SK-N-SH (cell line): ENCODE measurements around the gene TMEM94.

Experiments used
- CTCF ChIP-seq: fragments of 200-600 bp; sonication (generic); IDR thresholded peaks from 2 replicates; pipeline ENCODE4 v1.6.1; 2017; ENCODE audit warnings: antibody characterized with exemption, mild to moderate bottlenecking, moderate library complexity
- ELF1 ChIP-seq: IDR thresholded peaks from 2 replicates; pipeline ENCODE4 v1.4.0; 2012
- EP300 ChIP-seq, 2 experiments: IDR thresholded peaks; 2 replicates each; pipeline versions ENCODE4 v1.4.0 to v1.6.1; 2012; ENCODE audit warnings: borderline replicate concordance in 1 of 2, low read depth in 1 of 2, low read length in 1 of 2
- EZH2phosphoT487 ChIP-seq: fragments of 200-600 bp; sonication (generic); IDR thresholded peaks from 2 replicates; pipeline ENCODE4 v1.6.1; 2017; ENCODE audit warnings: low read depth, mixed run types, mild to moderate bottlenecking, antibody characterized with exemption, moderate library complexity, borderline replicate concordance
- GABPA ChIP-seq: IDR thresholded peaks from 2 replicates; pipeline ENCODE4 v1.4.0; 2012; ENCODE audit warnings: low read depth, mild to moderate bottlenecking
- GATA2 ChIP-seq: sonication (generic); formaldehyde crosslinking; IDR thresholded peaks from 2 replicates; pipeline ENCODE4 v1.5.0; 2020; ENCODE audit warnings: mild to moderate bottlenecking, missing genetic modification reagents
- MAX ChIP-seq: IDR thresholded peaks from 2 replicates; pipeline ENCODE4 v1.4.0; 2012; ENCODE audit warnings: low read depth
- MEF2A ChIP-seq: IDR thresholded peaks from 2 replicates; pipeline ENCODE4 v1.4.0; 2012; ENCODE audit warnings: low read depth, borderline replicate concordance
- NRF1 ChIP-seq: IDR thresholded peaks from 2 replicates; pipeline ENCODE4 v1.6.1; 2012; ENCODE audit warnings: low read depth, mild to moderate bottlenecking, low read length
- POLR2AphosphoS5 ChIP-seq: IDR thresholded peaks from 2 replicates; pipeline ENCODE4 v1.6.1; 2012; ENCODE audit warnings: low read depth, low read length
- RAD21 ChIP-seq: IDR thresholded peaks from 2 replicates; pipeline ENCODE4 v1.6.1; 2012; ENCODE audit warnings: mild to moderate bottlenecking, low read length
- RCOR1 ChIP-seq: fragments of 150-350 bp; IDR thresholded peaks from 2 replicates; pipeline ENCODE4 v1.6.1; 2017; ENCODE audit warnings: antibody characterized with exemption, low read length
- RFX5 ChIP-seq: IDR thresholded peaks from 2 replicates; pipeline ENCODE4 v1.6.1; 2012; ENCODE audit warnings: mild to moderate bottlenecking, improper control_type of control experiment, low read length
- RXRA ChIP-seq: IDR thresholded peaks from 2 replicates; pipeline ENCODE4 v1.4.0; 2012; ENCODE audit warnings: low read depth, mild to moderate bottlenecking, borderline replicate concordance

- TF ChIP-seq MAX (no peak), RCOR1 (no peak), POLR2AphosphoS5 (no peak), CTCF (no peak), RFX5 (no peak), MEF2A (no peak), RXRA (no peak), EP300 (IDR thresholded peaks at IDR 0.05; ENCODE audit: borderline replicate concordance in 1 of 2, low read depth in 1 of 2, low read length in 1 of 2) (no peak), GABPA (no peak), RAD21 (no peak), ELF1 (no peak), EZH2phosphoT487 (no peak), NRF1 (no peak), GATA2 (CRISPR knock-in tag) (no peak)
Observed at GRCh38 chr17:75490173-75490743, 33.8 kb downstream of the TMEM94 start.
